Mesothelial cell of epicardium (in vitro differentiated cells): ENCODE measurements around the gene ABCD3. TPM values are rescaled to one million over a fixed set of nuclear protein-coding genes. Genes with fewer than 3 reads are reported as not detected.

Source experiments
- DNase-seq, 2 experiments: peaks; one replicate each; pipeline ENCODE4 v3.0.0; 2021; ENCODE audit warnings: low spot score in 2 of 2; ENCODE audit not compliant: unreplicated experiment in 2 of 2
- H3K27ac Mint-ChIP-seq: 2 replicates; pipeline ENCODE4 v1.8.0; 2021; ENCODE audit warnings: mixed read lengths
- H3K27me3 Mint-ChIP-seq: 2 replicates; pipeline ENCODE4 v1.8.0; 2021; ENCODE audit warnings: low read depth, mixed read lengths
- H3K36me3 Mint-ChIP-seq: 2 replicates; pipeline ENCODE4 v1.8.0; 2021; ENCODE audit warnings: mixed read lengths
- H3K4me1 Mint-ChIP-seq: 2 replicates; pipeline ENCODE4 v1.8.0; 2021; ENCODE audit warnings: mixed read lengths
- H3K4me3 Mint-ChIP-seq: 2 replicates; pipeline ENCODE4 v1.8.0; 2021; ENCODE audit warnings: mild to moderate bottlenecking, moderate library complexity, mixed read lengths
- H3K9me3 Mint-ChIP-seq: 2 replicates; pipeline ENCODE4 v1.8.0; 2021; ENCODE audit warnings: mixed read lengths
- CTCF ChIP-seq: fragments of 200-600 bp; sonication (generic); IDR thresholded peaks from one replicate; pipeline ENCODE4 v1.5.0; 2021; ENCODE audit warnings: antibody characterized with exemption; ENCODE audit not compliant: unreplicated experiment
- total RNA-seq: library from RNA; stranded (reverse); gene quantifications from 3 replicates; pipeline ENCODE4 v1.2.1, GENCODE V29; 2021

The ABCD3 gene
- total RNA-seq, 1 donor from 2014 or later = 38.2 TPM

- no peak for TF ChIP-seq CTCF
- Mint-ChIP-seq H3K27ac (no peak overlapping the region), H3K9me3 (peaks cover 3% of the 10 kb centered on the region), H3K4me1 (peaks cover 9% of the 10 kb centered on the region), H3K36me3 (peaks cover 40% of the 10 kb centered on the region), H3K4me3 (no peak overlapping the region), H3K27me3 (no peaks in the 10 kb centered on the region)
- DNase-seq = no peak
Measured at GRCh38 chr1:94501426-94501825, 83.2 kb downstream of the ABCD3 start.

GRCh38 chr1:94501935-94502334 is 83.7 kb downstream of the ABCD3 start:
- DNase-seq = no peak
- Mint-ChIP-seq H3K4me3 (no peak overlapping the region), H3K27ac (no peak overlapping the region), H3K27me3 (no peaks in the 10 kb centered on the region), H3K4me1 (peaks cover 9% of the 10 kb centered on the region), H3K36me3 (peaks cover 41% of the 10 kb centered on the region), H3K9me3 (peaks cover 3% of the 10 kb centered on the region)
- TF ChIP-seq CTCF = no peak

GRCh38 chr1:94503153-94503552 is 85.0 kb downstream of the ABCD3 start:
- no peak for DNase-seq
- Mint-ChIP-seq H3K27me3 (no peaks in the 10 kb centered on the region), H3K9me3 (no peaks in the 10 kb centered on the region), H3K27ac (peak overlapping the region; percentile 52), H3K36me3 (peaks cover 41% of the 10 kb centered on the region), H3K4me3 (no peak overlapping the region), H3K4me1 (peaks cover 9% of the 10 kb centered on the region)
- no peak for TF ChIP-seq CTCF

- Mint-ChIP-seq H3K4me3 (no peak overlapping the region), H3K4me1 (peaks cover 9% of the 10 kb centered on the region), H3K27me3 (no peaks in the 10 kb centered on the region), H3K9me3 (peaks cover 5% of the 10 kb centered on the region), H3K27ac (no peak overlapping the region), H3K36me3 (peaks cover 42% of the 10 kb centered on the region)
- DNase-seq = no peak
- no peak for TF ChIP-seq CTCF
Measured at GRCh38 chr1:94504601-94505000, 86.4 kb downstream of the ABCD3 start.

GRCh38 chr1:94512816-94513215 is 94.6 kb downstream of the ABCD3 start:
- Mint-ChIP-seq H3K9me3 (peaks cover 7% of the 10 kb centered on the region), H3K27me3 (no peaks in the 10 kb centered on the region), H3K36me3 (peaks cover 27% of the 10 kb centered on the region), H3K27ac (no peak overlapping the region), H3K4me3 (no peak overlapping the region), H3K4me1 (peaks cover 1% of the 10 kb centered on the region)
- no peak for TF ChIP-seq CTCF
- DNase-seq = no peak
